UCSD-AML1 (cell line): ENCODE data around the gene LIPC.

Source experiments
- DNase-seq: peaks from one replicate; lab custom pipeline; 2025; ENCODE audit not compliant: unreplicated experiment; lab: John Stamatoyannopoulos, UW

Gene LIPC

DNA sequence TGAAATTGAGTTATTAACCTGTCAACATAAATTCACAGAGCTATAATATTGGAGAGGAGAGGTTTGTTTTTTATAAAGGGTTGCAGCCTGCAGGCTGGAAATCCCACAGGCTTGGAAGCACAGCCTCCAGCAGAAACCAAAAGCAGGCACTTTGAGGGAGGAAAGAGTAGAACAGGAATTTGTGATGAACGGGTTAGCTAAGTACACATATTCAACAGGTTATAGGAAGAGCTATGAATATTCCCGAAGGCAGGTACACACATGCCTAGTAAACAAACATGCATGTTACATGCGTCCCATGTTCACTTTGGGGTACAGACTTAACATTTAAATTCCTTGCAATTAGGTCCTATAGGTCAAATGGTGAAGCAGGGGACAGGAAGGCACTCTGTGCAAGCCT is 25.9 kb upstream of the LIPC start:
- DNase-seq, result no peak

GRCh38 chr15:58406811-58407210 is 25.0 kb upstream of the LIPC start:
- no peak for DNase-seq

DNA sequence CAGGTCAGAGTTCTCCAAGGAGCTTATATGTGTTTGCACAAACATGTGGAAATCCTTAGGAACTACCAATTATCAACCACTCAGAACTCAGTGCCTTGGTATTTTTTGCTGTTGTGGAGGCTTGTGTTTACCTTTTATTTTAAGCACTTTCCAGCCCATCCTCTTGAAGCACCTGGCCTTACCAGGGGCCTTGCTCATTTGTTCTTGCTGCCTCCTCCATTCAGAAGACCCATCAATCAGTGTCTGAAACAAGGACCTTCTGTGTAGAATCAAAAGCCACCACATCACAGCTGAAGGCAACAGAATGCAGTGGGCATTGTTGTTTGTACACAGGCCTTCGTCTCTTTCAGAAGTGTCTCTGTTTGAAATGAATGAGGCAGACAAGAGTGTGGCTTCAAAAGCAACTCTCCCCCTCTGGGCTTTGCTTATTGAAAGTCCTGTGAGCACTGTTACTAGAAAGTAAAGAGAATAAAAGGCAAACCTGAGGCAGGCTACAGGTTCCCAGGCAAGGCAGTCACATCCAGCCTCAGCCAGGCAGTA is 24.5 kb upstream of the LIPC start:
- no peak for DNase-seq

GRCh38 chr15:58407778-58408177 is 24.0 kb upstream of the LIPC start:
- DNase-seq, result no peak

DNA sequence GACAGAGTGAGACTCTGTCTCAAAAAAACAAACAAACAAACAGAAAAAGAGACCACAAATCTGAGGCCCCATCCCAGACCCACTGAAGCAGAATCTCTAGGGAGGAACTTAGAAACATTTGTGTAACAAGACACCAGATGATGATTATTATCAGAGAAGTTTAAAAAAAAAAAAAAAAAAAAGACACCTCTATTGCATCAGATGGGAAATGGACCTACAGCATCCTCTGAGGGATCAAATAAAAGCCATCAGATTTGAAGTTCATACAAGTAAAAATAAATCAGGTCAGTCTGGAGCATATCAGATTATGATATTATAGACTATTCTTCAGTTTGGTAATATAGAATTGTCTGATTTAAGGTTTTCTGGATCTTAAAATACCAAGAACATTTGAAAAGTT is 21.9 kb upstream of the LIPC start:
- DNase-seq, result no peak

DNA sequence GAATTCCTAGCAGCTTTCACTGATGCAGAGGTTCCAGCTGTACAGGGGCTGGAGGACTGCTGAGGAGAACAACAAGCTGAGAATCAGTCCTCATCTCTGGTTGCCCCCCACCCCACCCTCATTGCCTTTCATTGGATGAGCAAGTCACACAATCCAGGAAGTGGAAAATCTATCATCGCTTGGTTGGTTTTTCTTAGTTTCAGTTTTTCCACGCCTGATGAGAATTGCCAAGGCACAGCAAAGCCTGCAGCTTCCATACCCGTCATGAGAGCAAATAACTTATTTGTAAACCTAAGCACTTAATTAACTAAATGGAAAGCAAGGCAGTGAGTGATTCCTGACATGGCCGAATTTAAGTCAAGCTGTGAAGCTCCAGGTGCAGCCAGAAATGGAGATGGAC is 21.4 kb upstream of the LIPC start:
- no peak for DNase-seq

DNA sequence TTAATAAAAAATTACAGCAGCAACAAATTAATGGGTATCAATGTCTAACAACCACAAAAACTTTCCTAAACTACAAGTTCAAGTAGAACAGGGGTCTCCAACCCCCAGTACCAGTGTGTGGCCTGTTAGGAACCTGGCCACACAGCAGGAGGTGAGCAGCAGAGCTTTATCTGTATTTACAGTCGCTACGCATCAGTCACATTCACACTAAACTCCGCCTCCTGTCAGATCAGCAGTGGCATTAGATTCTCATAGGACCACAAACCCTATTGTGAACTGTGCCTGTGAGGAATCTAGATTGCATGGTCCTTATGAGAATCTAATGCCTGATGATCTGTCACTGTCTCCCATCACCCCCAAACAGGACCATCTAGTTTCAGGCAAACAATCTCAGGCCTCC is 18.5 kb upstream of the LIPC start:
- DNase-seq, result no peak

- no peak for DNase-seq
Measured at GRCh38 chr15:58415636-58416035, 16.2 kb upstream of the LIPC start.

DNA sequence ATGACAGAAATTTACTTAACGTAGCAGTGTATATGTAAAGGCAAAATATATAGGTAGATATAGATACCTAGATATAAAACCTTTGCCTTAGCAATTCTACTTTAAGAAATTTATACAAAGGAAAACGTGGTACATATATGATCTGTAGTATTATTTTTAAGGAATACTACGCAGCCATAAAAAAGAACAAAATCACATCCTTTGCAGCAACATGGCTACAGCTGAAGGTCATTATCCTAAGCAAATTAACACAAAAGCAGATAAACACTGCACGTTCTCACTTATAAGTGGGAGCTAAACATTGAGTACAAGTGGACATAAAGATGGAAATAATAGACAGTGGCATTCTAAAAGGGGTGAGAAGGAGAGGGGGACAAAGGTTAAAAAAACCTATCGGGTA is 14.8 kb upstream of the LIPC start:
- no peak for DNase-seq

DNA sequence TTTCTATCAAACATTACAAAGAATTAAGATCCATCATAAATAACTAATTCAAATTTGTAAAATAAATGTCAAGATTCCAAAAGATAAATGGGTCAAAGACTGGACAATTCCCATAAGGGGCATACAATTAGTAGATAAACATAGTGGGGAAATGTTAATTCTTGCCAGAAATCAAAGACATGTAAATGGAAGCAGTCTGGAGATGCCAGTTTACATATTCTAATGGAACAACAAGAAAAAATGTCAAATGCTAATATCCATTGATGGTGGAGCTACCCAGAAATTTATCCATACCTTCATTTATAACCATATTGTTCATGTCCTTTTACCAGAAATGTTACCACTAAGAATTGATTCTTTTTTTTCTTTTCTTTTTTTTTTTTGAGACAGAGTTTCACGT is 13.7 kb upstream of the LIPC start:
- no peak for DNase-seq

GRCh38 chr15:58419803-58420524 is 11.8 kb upstream of the LIPC start:
- no peak for DNase-seq

GRCh38 chr15:58420579-58421043 is 11.2 kb upstream of the LIPC start:
- DNase-seq, result no peak

DNA sequence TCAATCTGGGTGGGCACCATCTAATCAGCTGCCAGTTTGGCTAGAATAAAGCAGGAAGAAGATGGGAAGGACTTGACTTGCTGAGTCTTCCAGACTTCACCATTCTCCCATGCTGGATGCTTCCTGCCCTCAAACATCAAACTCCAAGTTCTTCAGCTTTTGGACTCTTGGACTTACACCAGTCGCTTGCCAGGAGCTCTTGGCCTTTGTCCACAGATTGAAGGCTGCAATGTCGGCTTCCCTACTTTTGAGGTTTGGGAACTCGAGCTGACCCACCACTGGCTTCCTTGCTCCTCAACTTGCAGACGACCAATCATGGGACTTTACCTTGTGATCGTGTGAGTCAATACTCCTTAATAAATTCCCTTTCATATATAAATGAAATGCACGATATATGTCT is 8.6 kb upstream of the LIPC start:
- DNase-seq, result no peak

DNA sequence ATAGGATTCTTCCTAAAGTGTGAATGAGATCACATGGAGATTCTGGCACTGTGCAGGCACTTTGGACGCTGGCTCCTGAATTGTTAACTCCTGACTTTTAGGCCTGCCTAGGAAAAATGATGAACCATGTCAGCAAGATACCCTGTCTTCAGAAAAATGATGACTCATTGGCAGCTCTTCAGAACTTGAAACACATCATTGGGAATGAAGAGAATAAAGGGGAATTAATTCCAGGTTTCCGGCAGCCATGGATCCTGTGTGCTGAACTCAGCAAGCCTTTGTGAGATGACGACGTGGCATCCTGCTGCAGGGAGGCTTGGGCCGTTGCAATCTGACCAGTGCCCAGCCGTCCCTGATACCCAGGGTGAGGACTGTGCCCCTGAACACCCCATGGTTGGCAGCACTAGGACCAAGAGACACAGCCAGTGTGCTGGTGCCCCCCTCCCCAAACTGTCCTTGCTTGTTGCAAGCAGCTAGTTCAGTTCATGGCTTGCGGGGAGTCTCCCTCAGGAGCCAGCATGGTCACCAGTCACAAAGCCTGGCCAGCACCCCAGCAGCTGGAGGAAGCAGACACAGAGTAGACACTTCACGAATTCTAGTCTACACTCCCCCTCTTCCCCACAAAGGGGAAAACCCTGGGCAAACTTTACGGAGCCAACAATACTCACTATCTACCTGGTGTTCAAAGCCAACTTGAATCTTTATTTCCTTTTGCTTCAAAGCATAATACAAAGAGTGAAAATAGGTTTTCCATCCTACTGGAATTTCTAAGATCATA is 7.8 kb upstream of the LIPC start:
- DNase-seq, result no peak

DNA sequence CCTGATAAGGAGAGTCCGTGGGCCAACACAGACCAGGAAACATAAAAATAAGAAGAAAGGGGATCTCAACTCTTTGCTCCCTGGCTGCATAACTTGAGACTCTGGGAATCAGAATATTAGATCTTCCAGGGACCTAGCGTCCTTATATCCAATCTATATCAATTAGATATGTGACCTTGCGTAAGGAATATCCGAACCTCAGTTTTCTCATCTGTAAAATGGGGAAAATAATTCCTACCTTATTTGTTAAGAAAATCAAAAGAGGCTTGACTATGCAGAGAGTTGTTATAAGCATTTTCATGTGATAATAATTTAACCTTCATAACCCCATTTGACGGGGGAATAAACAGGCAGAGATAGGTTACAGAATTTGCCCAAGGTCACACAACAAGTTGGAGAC is 7.1 kb upstream of the LIPC start:
- no peak for DNase-seq

GRCh38 chr15:58425185-58425584 is 6.6 kb upstream of the LIPC start:
- no peak for DNase-seq

DNA sequence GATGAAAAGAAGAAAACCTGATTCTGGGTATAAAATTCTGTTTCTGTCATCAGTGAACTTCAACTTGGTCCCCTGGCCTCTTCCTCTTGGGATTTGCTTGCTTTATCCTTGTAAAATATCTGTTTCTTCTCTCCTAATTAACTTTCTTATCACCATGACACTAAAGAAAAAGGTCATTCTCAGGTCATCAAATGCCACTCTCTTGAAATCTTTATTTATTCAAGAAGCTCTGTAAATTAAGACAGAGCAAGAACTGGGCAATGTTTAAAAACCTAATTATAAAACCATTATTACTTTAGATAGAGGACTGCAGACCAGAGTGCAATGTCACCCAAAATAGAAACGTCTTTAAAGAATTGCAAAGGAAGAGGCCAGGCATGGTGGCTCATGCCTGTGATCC is 6.0 kb upstream of the LIPC start:
- no peak for DNase-seq

- DNase-seq, result no peak
Measured at GRCh38 chr15:58426501-58426900, 5.3 kb upstream of the LIPC start.

- DNase-seq, result no peak
Measured at GRCh38 chr15:58427987-58428386, 3.8 kb upstream of the LIPC start.

GRCh38 chr15:58430224-58430787 is 1.5 kb upstream of the LIPC start:
- DNase-seq, result no peak

DNA sequence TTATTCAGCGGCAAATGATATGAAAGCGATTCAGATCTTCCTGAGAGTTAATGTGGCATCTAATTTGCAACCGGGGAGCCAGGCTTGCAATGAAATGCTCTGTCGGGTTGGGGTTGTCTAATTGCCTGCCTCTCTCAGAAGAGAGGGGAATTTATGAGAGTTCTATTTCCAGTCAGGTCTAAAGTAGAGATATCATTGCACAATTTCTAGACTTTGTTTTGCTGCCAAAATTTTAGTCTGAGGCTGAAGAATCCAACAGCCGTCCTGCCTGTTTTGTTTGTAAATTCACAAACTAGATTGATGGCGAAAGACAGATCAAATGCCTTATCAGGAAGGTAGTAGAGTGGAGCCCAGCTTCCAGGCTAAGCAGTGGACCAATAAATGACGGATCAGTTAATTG is 610 bp downstream of the LIPC start:
- no peak for DNase-seq
